GM12878 (cell line): Measurements from ENCODE around the gene APOA5.

ENCODE experiments used
- CBX3 ChIP-seq: fragments of 200-600 bp; sonication (generic); IDR thresholded peaks from 2 replicates; pipeline ENCODE4 v1.6.1; 2016; ENCODE audit warnings: low read depth, borderline replicate concordance
- CHD2 ChIP-seq: IDR thresholded peaks from 2 replicates; pipeline ENCODE4 v1.6.1; 2011; ENCODE audit warnings: low read depth, low read length, improper control_type of control experiment, borderline replicate concordance
- CTCF ChIP-seq, 3 experiments: IDR thresholded peaks in 2 of 3; conservative IDR thresholded peaks in 1 of 3; 2 replicates each; pipeline ENCODE4 v1.5.1; 2011; ENCODE audit warnings: low read depth in 3 of 3, low read length in 3 of 3, mild to moderate bottlenecking in 3 of 3, control low read depth in 2 of 3, moderate library complexity in 2 of 3, inconsistent platforms in 1 of 3, mixed read lengths in 1 of 3; ENCODE audit not compliant: control insufficient read depth in 2 of 3, insufficient read depth in 1 of 3; ENCODE audit errors: extremely low read depth in 1 of 3
- ELK1 ChIP-seq: IDR thresholded peaks from 2 replicates; pipeline ENCODE4 v1.6.1; 2012; ENCODE audit warnings: low read depth, low read length, improper control_type of control experiment
- HDAC6 ChIP-seq: fragments of 200-600 bp; sonication (generic); IDR thresholded peaks from one replicate; pipeline ENCODE4 v1.8.0; 2017; ENCODE audit warnings: antibody characterized with exemption; ENCODE audit not compliant: unreplicated experiment
- PBX3 ChIP-seq: IDR thresholded peaks from 2 replicates; pipeline ENCODE4 v1.6.1; 2011; ENCODE audit warnings: mild to moderate bottlenecking, low read depth, low read length, moderate library complexity; ENCODE audit not compliant: insufficient replicate concordance
- POLR2AphosphoS5 ChIP-seq: IDR thresholded peaks from 2 replicates; pipeline ENCODE4 v1.6.1; 2011; ENCODE audit warnings: mild to moderate bottlenecking, low read length, inconsistent platforms

- TF ChIP-seq CTCF (IDR thresholded peaks at IDR 0.05 in 2 of 3, conservative IDR thresholded peaks at IDR 0.05 in 1 of 3; ENCODE audit: control insufficient read depth in 2 of 3, extremely low read depth in 1 of 3, insufficient read depth in 1 of 3, low read depth in 3 of 3, low read length in 3 of 3): no peak
- TF ChIP-seq CBX3: no peak
- TF ChIP-seq CHD2: no peak
- no peak for TF ChIP-seq PBX3
- no peak for TF ChIP-seq POLR2AphosphoS5
- TF ChIP-seq HDAC6: no peak
- TF ChIP-seq ELK1: no peak
Observed at GRCh38 chr11:116826751-116827431, 35.2 kb upstream of the APOA5 start.
